Neural progenitor cell (in vitro differentiated cells): Measurements from ENCODE around the gene ZBTB49. TPM values are rescaled to one million over a fixed set of nuclear protein-coding genes. Genes with fewer than 3 reads are reported as not detected.
A peak's percentile ranks its signal among the peaks of the same experiment; 100 is the strongest.

Experiments used
- DNase-seq: peaks from one replicate; pipeline ENCODE4 v3.0.0-alpha.2; 2016; ENCODE audit warnings: low spot score
- H2AFZ ChIP-seq: fragments of 200-600 bp; sonication (generic); replicated peaks from 2 replicates; pipeline ENCODE4 v1.6.1; 2016; ENCODE audit warnings: antibody characterized with exemption
- H3F3A ChIP-seq: fragments of 200-600 bp; sonication (generic); 2 replicates; pipeline ENCODE4 v1.6.1; 2016; ENCODE audit warnings: antibody characterized with exemption, low read depth
- H3K27ac ChIP-seq: fragments of 200-600 bp; sonication (generic); 2 replicates; pipeline ENCODE4 v1.5.1; 2016; ENCODE audit warnings: mild to moderate bottlenecking
- H3K27me3 ChIP-seq: fragments of 200-600 bp; sonication (generic); 2 replicates; pipeline ENCODE4 v1.6.1; 2016; ENCODE audit warnings: mild to moderate bottlenecking, moderate library complexity
- H3K36me3 ChIP-seq: fragments of 200-600 bp; sonication (generic); 2 replicates; pipeline ENCODE4 v1.5.1; 2016
- H3K4me1 ChIP-seq: fragments of 200-600 bp; sonication (generic); 2 replicates; pipeline ENCODE4 v1.6.1; 2016; ENCODE audit warnings: mixed run types
- H3K4me2 ChIP-seq: fragments of 200-600 bp; sonication (generic); 2 replicates; pipeline ENCODE4 v1.6.1; 2016
- H3K4me3 ChIP-seq: fragments of 200-600 bp; sonication (generic); 2 replicates; pipeline ENCODE4 v1.5.1; 2016
- H3K79me2 ChIP-seq: fragments of 200-600 bp; sonication (generic); 2 replicates; pipeline ENCODE4 v1.6.1; 2016; ENCODE audit warnings: low read depth
- H3K9ac ChIP-seq: fragments of 200-600 bp; sonication (generic); 2 replicates; pipeline ENCODE4 v1.6.1; 2016
- H3K9me3 ChIP-seq: fragments of 200-600 bp; sonication (generic); 2 replicates; pipeline ENCODE4 v1.5.1; 2016; ENCODE audit warnings: low read depth
- H4K20me1 ChIP-seq: fragments of 200-600 bp; sonication (generic); 2 replicates; pipeline ENCODE4 v1.6.1; 2016; ENCODE audit warnings: low read depth
- H3K27ac Mint-ChIP-seq: 3 replicates; pipeline ENCODE4 v1.8.0; 2021; ENCODE audit warnings: mixed read lengths
- H3K27me3 Mint-ChIP-seq: 2 replicates; pipeline ENCODE4 v1.8.0; 2022; ENCODE audit warnings: low read depth, mild to moderate bottlenecking, inconsistent platforms, moderate library complexity, mixed read lengths; ENCODE audit not compliant: insufficient read depth
- H3K36me3 Mint-ChIP-seq: 3 replicates; pipeline ENCODE4 v1.8.0; 2021; ENCODE audit warnings: mixed read lengths
- H3K4me1 Mint-ChIP-seq: 3 replicates; pipeline ENCODE4 v1.8.0; 2021; ENCODE audit warnings: mixed read lengths
- H3K4me3 Mint-ChIP-seq: 3 replicates; pipeline ENCODE4 v1.8.0; 2021; ENCODE audit warnings: mild to moderate bottlenecking, moderate library complexity, mixed read lengths
- H3K9me3 Mint-ChIP-seq: 3 replicates; pipeline ENCODE4 v1.8.0; 2020; ENCODE audit warnings: mixed read lengths
- EZH2 ChIP-seq: fragments of 200-600 bp; sonication (generic); IDR thresholded peaks from 2 replicates; pipeline ENCODE4 v1.6.1; 2017; ENCODE audit warnings: antibody characterized with exemption, mild to moderate bottlenecking, moderate library complexity
- EZH2phosphoT487 ChIP-seq: fragments of 200-600 bp; sonication (generic); IDR thresholded peaks from 2 replicates; pipeline ENCODE4 v1.6.1; 2017; ENCODE audit warnings: antibody characterized with exemption
- total RNA-seq: library from RNA; depleted of rRNA; stranded (reverse); fragments of >200 nt; gene quantifications from 2 replicates; pipeline ENCODE4 v1.2.3, GENCODE V29; 2015; ENCODE audit warnings: low replicate concordance
- TF ChIP-seq, protein P1 (sequence below): fragments of 200-600 bp; sonication (generic); IDR thresholded peaks from 2 replicates; pipeline ENCODE4 v1.5.1; 2017; ENCODE audit warnings: antibody characterized with exemption, mild to moderate bottlenecking

The ZBTB49 gene
- total RNA-seq, 1 donor from 2014 or later = 20.2 TPM

- no peaks in the 10 kb centered on the region for H4K20me1 ChIP-seq
- no peak for TF ChIP-seq EZH2phosphoT487
- TF ChIP-seq, protein P1, sequence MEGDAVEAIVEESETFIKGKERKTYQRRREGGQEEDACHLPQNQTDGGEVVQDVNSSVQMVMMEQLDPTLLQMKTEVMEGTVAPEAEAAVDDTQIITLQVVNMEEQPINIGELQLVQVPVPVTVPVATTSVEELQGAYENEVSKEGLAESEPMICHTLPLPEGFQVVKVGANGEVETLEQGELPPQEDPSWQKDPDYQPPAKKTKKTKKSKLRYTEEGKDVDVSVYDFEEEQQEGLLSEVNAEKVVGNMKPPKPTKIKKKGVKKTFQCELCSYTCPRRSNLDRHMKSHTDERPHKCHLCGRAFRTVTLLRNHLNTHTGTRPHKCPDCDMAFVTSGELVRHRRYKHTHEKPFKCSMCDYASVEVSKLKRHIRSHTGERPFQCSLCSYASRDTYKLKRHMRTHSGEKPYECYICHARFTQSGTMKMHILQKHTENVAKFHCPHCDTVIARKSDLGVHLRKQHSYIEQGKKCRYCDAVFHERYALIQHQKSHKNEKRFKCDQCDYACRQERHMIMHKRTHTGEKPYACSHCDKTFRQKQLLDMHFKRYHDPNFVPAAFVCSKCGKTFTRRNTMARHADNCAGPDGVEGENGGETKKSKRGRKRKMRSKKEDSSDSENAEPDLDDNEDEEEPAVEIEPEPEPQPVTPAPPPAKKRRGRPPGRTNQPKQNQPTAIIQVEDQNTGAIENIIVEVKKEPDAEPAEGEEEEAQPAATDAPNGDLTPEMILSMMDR = no peak
- TF ChIP-seq EZH2 = no peak
- H2AFZ ChIP-seq = peak overlapping the region; percentile 22
- H3K36me3 Mint-ChIP-seq = no peaks in the 10 kb centered on the region
- H3K4me1 ChIP-seq = no peaks in the 10 kb centered on the region
- no peak overlapping the region for H3K27ac Mint-ChIP-seq
- no peaks in the 10 kb centered on the region for H3K9me3 ChIP-seq
- H3K36me3 ChIP-seq = no peaks in the 10 kb centered on the region
- no peaks in the 10 kb centered on the region for H3F3A ChIP-seq
- no peaks in the 10 kb centered on the region for H3K79me2 ChIP-seq
- H3K4me3 ChIP-seq = no peak overlapping the region
- peak overlapping the region; percentile 66 for H3K4me3 Mint-ChIP-seq
- H3K4me1 Mint-ChIP-seq = peaks cover 6% of the 10 kb centered on the region
- H3K27ac ChIP-seq = no peak overlapping the region
- peaks cover 6% of the 10 kb centered on the region for H3K27me3 ChIP-seq
- no peaks in the 10 kb centered on the region for H3K9me3 Mint-ChIP-seq
- H3K9ac ChIP-seq = no peak overlapping the region
- peaks cover 3% of the 10 kb centered on the region for H3K27me3 Mint-ChIP-seq
- no peak overlapping the region for H3K4me2 ChIP-seq
- DNase-seq = peak; percentile 25
These were observed 49.5 kb downstream of the ZBTB49 start for GRCh38 chr4:4339504-4340085.

- Histone ChIP-seq H3K79me2 (no peaks in the 10 kb centered on the region), H3K27me3 (no peaks in the 10 kb centered on the region), H2AFZ (no peak overlapping the region), H3K4me2 (no peak overlapping the region), H3K9me3 (no peaks in the 10 kb centered on the region), H3K4me1 (no peaks in the 10 kb centered on the region), H3K4me3 (no peak overlapping the region), H3K9ac (no peak overlapping the region), H3F3A (no peaks in the 10 kb centered on the region), H3K27ac (no peak overlapping the region), H3K36me3 (no peaks in the 10 kb centered on the region), H4K20me1 (no peaks in the 10 kb centered on the region)
- H3K27ac Mint-ChIP-seq = no peak overlapping the region
- H3K27me3 Mint-ChIP-seq = peaks cover 4% of the 10 kb centered on the region
- no peak for TF ChIP-seq EZH2phosphoT487
- TF ChIP-seq EZH2 = no peak
- TF ChIP-seq, protein P1 = no peak
- H3K4me1 Mint-ChIP-seq = peaks cover 3% of the 10 kb centered on the region
- no peaks in the 10 kb centered on the region for H3K9me3 Mint-ChIP-seq
- DNase-seq = no peak
- H3K4me3 Mint-ChIP-seq = no peak overlapping the region
- no peaks in the 10 kb centered on the region for H3K36me3 Mint-ChIP-seq
These were observed 52.0 kb downstream of the ZBTB49 start for GRCh38 chr4:4341861-4342650.

GRCh38 chr4:4343038-4343437 is 53.0 kb downstream of the ZBTB49 start:
- no peak for TF ChIP-seq EZH2phosphoT487
- H3K4me1 Mint-ChIP-seq = peaks cover 11% of the 10 kb centered on the region
- no peak overlapping the region for H3K27ac Mint-ChIP-seq

More at GRCh38 chr4:4343038-4343437, 53.0 kb downstream of the ZBTB49 start:
- Histone ChIP-seq H3K27me3 (no peaks in the 10 kb centered on the region), H3K9ac (no peak overlapping the region), H3K4me2 (no peak overlapping the region), H2AFZ (no peak overlapping the region), H3K36me3 (no peaks in the 10 kb centered on the region), H3F3A (no peaks in the 10 kb centered on the region), H3K27ac (no peak overlapping the region), H4K20me1 (no peaks in the 10 kb centered on the region), H3K4me1 (peaks cover 3% of the 10 kb centered on the region), H3K79me2 (no peaks in the 10 kb centered on the region), H3K9me3 (no peaks in the 10 kb centered on the region), H3K4me3 (no peak overlapping the region)
- no peak for DNase-seq
- peaks cover 4% of the 10 kb centered on the region for H3K27me3 Mint-ChIP-seq
- H3K36me3 Mint-ChIP-seq = no peaks in the 10 kb centered on the region
- no peaks in the 10 kb centered on the region for H3K9me3 Mint-ChIP-seq
- no peak overlapping the region for H3K4me3 Mint-ChIP-seq
